ENCODE results near the gene CX3CL1. TPM values are rescaled to one million over a fixed set of nuclear protein-coding genes. Genes with fewer than 3 reads are reported as not detected.
A peak's percentile ranks its signal among the peaks of the same experiment; 100 is the strongest.

The CX3CL1 gene
- total RNA-seq, 1 experiment from 2014 or later = 1.7 TPM

GRCh38 chr16:57416084-57416483, 43.8 kb downstream of the CX3CL1 start:
- Histone ChIP-seq H4K5ac (ENCODE audit: insufficient read length, low read depth, low read length) (no peak overlapping the region), H2AFZ (ENCODE audit: low read length) (no peak overlapping the region), H3K27me3 (ENCODE audit: insufficient read depth, low read length) (no peaks in the 10 kb centered on the region), H2BK120ac (ENCODE audit: low read depth, low read length, poor library complexity, severe bottlenecking) (no peak overlapping the region), H3K56ac (ENCODE audit: insufficient read length, low read depth, low read length) (no peak overlapping the region), H3K18ac (ENCODE audit: insufficient read length, low read depth, low read length) (peak overlapping the region; percentile 76), H3K79me2 (ENCODE audit: insufficient read depth, low read length) (no peaks in the 10 kb centered on the region), H4K8ac (replicated peaks; ENCODE audit: insufficient read length, low read depth, low read length) (no peak overlapping the region), H2BK5ac (ENCODE audit: insufficient read length, low read length) (no peak overlapping the region), H3K23me2 (ENCODE audit: insufficient read length, low read depth, low read length, poor library complexity, severe bottlenecking) (peaks cover 5% of the 10 kb centered on the region), H4K20me1 (ENCODE audit: control insufficient read depth, insufficient read depth, insufficient read length) (no peaks in the 10 kb centered on the region), H3K9me3 (ENCODE audit: control insufficient read depth, low read depth, low read length) (no peaks in the 10 kb centered on the region), H3K4me1 (ENCODE audit: insufficient read depth, low read length) (no peaks in the 10 kb centered on the region), H2BK20ac (ENCODE audit: low read depth, low read length, poor library complexity, severe bottlenecking) (no peak overlapping the region), H2AK5ac (ENCODE audit: insufficient read length, low read length) (no peak overlapping the region), H3K23ac (ENCODE audit: insufficient read length, low read depth, low read length) (no peak overlapping the region), H3K14ac (ENCODE audit: insufficient read depth, low read length) (peak overlapping the region; percentile 89), H3K9ac (ENCODE audit: extremely low read depth, insufficient read length, low read length) (no peak overlapping the region), H3K4me2 (ENCODE audit: insufficient read depth, insufficient read length, low read length) (no peak overlapping the region), H3K79me1 (ENCODE audit: insufficient read depth, low read depth, low read length, poor library complexity, severe bottlenecking) (no peaks in the 10 kb centered on the region), H2BK15ac (ENCODE audit: low read depth, low read length) (no peak overlapping the region), H3K4ac (ENCODE audit: low read depth, low read length) (no peak overlapping the region), H3K27ac (ENCODE audit: insufficient read length, low read depth, low read length) (no peak overlapping the region), H2BK12ac (ENCODE audit: insufficient read length, low read depth, low read length) (no peak overlapping the region), H4K91ac (ENCODE audit: insufficient read length, low read depth, low read length) (no peak overlapping the region), H3T11ph (ENCODE audit: low read length) (no peak overlapping the region)
- WGBS (ENCODE audit: extremely low coverage, insufficient read length, low lambda C conversion rate) = no CpG with 5 or more reads among the region's 16 CpGs
- Mint-ChIP-seq H3K9me3 (peaks cover 0 to 3% of the 10 kb centered on the region in 2 experiments; a peak in 1 of 5 replicates), H3K27ac (no peak overlapping the region), H3K36me3 (ENCODE audit: insufficient read depth in 1 of 3, low read depth in 3 of 3) (no peaks in the 10 kb centered on the region), H3K27me3 (ENCODE audit: low read depth) (peaks cover 1% of the 10 kb centered on the region), H3K4me1 (peaks cover 14 to 30% of the 10 kb centered on the region in 2 experiments), H3K4me3 (no peak overlapping the region)
- DNase-seq = no peak
- TF ChIP-seq, protein P1, sequence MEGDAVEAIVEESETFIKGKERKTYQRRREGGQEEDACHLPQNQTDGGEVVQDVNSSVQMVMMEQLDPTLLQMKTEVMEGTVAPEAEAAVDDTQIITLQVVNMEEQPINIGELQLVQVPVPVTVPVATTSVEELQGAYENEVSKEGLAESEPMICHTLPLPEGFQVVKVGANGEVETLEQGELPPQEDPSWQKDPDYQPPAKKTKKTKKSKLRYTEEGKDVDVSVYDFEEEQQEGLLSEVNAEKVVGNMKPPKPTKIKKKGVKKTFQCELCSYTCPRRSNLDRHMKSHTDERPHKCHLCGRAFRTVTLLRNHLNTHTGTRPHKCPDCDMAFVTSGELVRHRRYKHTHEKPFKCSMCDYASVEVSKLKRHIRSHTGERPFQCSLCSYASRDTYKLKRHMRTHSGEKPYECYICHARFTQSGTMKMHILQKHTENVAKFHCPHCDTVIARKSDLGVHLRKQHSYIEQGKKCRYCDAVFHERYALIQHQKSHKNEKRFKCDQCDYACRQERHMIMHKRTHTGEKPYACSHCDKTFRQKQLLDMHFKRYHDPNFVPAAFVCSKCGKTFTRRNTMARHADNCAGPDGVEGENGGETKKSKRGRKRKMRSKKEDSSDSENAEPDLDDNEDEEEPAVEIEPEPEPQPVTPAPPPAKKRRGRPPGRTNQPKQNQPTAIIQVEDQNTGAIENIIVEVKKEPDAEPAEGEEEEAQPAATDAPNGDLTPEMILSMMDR (conservative IDR thresholded peaks at IDR 0.05) = no peak

Data from H9 (cell line).